Activated gamma-delta T cell treated with anti-CD3 and anti-CD28 coated beads, Interleukin-2, amount 50 U/mL, for 16 hours (primary cell): Measurements from ENCODE around the gene ACY1.
"Not testable (repeated sequence)": the region's sequence is repeated elsewhere in the genome, so short reads cannot be mapped to it uniquely, and the experiment has no call there.

ENCODE experiments used
- DNase-seq: peaks from one replicate; pipeline ENCODE4 v3.0.0-alpha.2; 2020; ENCODE audit warnings: low read depth

ACY1 gene

DNA sequence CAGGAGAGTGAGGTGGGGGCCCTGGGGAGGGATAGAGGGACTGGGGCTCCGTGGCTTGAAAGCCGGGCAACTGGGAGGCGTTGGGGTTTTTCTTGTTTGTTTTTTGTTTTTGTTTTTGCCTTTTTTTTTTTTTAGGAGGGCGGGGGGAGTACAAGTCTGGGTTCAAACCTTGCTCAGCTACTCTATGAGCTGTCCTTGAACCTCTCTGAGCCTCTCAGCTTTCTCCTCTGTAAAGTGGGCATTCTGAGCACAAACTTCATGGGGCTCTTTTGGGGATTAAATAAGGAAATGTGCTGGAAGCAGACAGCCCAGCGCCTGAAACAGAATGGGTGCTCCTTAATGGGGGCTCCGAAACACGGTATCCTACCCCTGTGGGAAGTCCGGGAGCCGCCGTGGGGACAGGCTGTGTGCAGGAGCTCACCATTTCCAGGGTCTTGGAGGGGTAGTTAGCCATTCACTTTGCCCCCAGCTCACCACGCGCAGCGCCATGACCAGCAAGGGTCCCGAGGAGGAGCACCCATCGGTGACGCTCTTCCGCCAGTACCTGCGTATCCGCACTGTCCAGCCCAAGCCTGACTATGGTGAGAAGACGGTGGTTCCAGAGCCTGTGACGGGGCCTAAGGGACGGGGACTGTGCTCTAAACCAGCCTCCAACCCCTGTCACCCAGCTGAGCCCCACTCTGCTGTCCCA, 388 bp downstream of the ACY1 start:
- no peak for DNase-seq

DNA sequence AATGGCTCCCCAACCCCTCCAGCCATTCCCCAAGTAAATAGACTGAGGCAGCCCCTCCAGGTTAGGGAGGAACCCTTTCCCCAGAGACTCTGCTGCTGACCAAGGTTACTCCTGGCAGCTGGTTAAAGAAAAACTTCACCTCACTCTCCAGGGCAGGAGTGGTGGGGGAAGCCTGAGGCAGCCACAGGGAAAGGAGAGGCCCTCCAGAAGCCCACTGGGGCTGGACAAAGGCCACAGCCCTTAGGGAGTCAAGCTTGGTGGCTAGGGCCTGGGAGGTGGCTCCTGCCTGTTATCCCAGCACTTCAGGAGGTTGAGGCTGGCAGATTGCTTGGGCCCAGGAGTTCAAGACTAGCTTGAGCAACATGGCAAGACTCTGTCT, 923 bp downstream of the ACY1 start:
- DNase-seq: no peak

DNA sequence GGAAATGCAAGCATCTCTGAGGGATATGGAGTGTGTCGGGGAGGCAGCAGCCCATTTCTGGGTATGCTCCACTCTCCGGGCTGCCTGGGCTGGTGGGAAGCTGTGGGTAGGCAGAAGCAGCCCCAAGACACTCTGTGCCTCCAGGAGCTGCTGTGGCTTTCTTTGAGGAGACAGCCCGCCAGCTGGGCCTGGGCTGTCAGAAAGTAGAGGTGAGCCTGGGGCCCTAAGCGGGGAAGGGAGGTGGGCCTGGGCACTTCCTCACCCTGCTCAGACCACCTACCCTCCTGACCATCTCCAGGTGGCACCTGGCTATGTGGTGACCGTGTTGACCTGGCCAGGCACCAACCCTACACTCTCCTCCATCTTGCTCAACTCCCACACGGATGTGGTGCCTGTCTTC, 1.7 kb downstream of the ACY1 start:
- DNase-seq: no peak

DNA sequence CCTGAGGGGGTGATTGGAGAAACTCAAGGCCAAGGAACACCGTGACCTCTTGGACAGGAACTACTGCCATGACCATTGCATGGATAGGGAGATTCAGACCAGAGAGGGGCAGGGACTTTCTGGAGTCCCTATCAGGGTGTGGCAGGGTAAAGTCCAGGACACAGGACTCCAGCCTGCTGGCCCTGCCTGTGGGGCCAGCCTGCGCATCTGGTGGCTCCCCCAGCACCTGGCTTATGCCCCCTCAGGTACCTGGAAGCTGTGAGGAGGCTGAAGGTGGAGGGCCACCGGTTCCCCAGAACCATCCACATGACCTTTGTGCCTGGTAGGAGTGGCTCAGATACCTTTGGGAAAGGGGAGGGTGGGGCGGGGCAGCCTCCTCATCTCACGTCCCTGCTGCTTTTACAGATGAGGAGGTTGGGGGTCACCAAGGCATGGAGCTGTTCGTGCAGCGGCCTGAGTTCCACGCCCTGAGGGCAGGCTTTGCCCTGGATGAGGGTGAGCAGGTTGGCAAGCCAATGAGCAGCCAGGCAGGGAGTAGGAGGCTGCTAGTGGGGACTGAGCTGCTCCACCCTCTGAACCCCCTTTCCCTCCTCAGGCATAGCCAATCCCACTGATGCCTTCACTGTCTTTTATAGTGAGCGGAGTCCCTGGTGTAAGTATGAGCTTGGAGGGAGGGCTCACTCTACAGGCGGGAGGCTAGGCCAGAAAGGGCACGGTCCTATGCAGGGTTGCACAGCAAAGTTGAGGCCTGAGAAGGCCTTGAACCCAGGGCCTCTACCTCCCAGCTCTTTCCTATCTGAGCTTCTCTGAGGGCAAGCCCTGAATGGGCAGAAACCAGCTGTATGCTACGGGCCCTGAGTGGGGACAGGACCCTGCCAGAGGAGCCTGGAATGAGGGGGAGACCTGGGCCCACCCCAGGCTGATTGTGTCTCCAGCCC, 2.9 kb downstream of the ACY1 start:
- DNase-seq: no peak

DNA sequence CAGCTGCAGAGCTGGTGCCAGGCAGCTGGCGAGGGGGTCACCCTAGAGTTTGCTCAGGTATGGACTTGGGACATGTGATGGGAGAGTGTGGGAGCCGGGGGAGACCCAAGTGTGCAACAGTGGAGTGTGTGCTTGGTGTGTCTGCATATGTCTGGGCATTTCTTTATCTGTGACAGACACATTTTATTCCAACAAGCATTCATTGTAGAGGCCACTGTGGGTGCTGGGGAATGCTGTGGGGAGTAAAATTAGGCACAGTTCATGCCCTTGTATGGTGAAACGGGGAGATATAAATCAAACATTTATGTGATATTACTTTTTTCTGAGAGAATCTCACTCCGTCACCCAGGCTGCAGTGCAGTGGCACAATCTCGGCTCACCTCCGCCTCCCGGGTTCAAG, 4.2 kb downstream of the ACY1 start:
- no peak for DNase-seq

DNA sequence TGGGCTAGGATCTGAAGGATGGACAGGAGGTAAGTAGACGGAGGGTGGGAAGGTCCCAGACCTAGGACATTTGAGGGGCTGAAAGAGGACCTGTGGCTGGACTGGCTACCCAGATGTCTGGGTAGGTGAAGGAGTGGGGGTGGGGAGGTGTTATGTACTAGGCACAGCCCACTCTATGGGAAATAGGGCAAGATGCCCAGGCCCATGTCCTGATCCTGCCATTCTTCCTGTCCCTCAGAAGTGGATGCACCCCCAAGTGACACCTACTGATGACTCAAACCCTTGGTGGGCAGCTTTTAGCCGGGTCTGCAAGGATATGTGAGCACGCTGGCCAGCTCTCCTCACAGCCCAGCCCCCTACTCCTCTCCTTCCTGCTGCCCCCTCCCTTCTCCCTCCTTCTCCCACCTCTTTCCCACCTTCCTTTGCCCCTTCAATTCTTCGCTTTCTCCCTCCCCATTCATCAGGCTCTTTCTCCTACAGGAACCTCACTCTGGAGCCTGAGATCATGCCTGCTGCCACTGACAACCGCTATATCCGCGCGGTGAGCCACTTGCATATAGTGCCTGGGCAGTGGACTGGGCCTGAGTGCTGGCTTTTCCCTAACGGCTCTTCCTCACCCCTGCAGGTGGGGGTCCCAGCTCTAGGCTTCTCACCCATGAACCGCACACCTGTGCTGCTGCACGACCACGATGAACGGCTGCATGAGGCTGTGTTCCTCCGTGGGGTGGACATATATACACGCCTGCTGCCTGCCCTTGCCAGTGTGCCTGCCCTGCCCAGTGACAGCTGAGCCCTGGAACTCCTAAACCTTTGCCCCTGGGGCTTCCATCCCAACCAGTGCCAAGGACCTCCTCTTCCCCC, 5.2 kb downstream of the ACY1 start:
- no peak for DNase-seq

DNA sequence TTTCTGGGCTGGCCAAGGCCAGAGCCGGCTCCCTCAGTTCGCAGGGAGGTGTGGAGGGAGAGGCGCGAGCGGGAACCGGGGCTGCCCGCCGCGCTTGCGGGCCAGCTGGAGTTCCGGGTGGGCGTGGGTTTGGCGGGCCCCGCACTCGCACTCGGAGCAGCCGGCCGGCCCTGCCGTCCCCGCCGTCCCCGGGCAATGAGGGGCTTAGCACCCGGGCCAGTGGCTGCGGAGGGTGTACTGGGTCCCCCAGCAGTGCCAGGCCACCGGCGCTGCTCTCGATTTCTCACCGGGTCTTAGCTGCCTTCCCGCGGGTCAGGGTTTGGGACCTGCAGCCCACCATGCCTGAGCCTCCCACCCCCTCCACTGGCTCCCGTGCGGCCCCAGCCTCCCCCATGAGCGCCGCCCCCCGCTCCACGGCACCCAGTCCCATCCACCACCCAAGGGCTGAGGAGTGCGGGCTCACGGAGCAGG, 7.2 kb downstream of the ACY1 start:
- not testable (repeated sequence) for DNase-seq

DNA sequence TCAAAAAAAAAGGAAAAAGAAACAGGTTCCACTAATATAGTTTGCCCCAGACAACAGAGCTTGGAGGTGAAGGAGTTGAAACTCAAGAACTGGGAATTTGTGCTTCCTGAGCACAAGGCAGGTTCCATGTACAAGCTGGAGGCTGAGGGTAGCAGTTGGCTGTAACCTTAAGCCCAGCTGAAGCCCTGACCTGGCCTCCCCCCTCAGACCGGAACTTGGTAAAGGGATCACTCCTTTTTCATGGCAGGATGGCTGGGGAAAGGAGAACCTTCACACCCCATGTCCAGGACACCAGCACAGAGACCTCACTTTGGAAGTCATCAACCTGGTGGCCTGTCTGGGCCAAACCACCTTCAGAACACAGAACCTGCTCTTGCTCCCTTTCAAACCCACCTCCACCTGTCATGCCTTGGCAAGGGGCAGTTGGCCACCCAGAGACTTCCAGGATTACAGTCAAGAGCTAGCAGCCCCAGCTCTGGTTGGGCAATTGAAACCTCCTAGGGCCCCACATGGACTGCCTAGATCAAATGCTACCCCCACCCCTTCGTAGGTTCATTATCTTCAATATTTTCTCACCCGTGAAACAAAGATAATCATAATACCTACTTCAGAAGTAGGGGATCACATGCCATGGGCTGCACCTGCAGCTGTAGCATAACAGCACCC, 8.8 kb downstream of the ACY1 start:
- no peak for DNase-seq

DNA sequence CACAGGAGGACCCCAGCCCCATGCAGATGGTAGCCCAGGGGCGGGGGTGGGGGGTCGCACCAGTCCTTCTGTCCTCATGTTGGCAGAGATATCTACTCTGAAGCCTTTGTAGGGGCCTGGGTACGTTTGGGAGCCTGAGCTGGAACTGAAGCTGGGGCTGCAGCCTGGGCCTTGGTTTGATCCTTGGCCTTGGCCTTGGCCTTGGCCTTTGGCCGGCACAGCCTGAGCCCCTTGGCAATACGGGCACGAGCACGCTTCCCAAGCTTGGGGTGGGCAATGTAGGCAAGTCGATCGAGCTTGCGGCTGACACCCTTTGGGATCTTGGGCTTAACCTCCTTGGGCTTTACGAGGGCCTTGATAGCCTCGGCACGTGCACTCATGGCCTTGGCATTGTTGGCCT, 10.3 kb downstream of the ACY1 start:
- DNase-seq: not testable (repeated sequence)

DNA sequence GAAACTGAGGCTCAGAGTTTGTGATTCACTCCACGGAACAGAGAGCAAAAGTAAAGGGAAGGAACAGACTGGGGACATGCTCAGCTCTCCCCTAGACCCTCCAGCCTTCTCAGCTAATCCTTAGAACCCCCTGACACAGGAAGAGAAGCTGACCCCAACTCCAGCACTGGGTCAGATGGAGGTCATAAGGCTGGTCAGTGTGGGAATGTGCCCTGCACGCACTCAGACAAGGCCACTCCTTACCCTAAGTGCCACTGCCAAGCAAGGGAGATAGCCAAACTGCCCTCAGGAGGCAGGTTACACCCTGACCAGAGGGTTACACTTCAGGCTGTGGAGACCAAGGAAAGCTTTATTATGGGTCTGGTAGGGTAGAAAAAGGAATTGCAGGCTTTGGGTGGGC, 11.2 kb downstream of the ACY1 start:
- DNase-seq: no peak

DNA sequence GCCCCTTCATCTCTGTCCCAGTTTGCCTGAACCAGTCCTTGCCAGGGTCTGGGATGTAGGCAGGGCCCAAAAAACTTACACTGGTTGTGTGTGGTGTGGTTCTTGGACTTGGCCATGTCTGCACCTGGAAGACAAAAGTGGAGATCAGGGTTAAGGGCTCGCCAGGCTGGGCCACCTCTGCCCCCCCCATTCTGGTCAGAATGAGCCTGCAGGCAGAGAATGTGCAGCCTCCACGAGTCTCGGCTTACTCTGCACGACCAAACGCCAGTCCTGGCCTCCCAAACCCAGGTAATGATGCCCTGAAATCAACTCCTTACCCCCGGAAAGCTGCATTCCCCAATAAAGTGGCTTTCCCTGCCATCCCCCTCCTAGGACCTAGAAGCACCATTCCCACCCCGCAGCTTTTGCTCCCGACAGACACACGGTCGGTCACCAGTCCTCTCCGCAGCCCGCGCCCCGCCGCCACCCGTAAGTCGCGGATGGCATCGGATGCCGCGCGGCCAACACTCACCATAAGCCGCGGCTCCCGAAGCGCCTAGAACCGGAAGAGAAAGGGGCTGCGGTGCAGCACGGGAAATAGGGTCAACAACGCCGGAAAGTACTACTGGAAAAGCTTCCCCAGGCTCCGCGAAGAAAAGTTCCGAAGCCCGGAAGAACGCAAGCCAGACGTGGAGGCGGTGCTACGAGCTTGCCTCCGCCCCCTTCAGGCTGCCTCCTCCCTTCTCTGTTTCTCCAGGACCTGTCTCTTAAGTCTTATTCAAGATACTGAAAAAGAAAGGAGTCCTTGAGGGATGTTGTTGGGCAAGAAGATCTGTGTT, 12.2 kb downstream of the ACY1 start, which contains the start of gene RPL29:
Gene RPL29, minus strand, starts transcription at position 550 of the 818 bp plus-strand sequence. Its CDS starts 434 bp downstream, at position 116.
- DNase-seq: peak; percentile 87

DNA sequence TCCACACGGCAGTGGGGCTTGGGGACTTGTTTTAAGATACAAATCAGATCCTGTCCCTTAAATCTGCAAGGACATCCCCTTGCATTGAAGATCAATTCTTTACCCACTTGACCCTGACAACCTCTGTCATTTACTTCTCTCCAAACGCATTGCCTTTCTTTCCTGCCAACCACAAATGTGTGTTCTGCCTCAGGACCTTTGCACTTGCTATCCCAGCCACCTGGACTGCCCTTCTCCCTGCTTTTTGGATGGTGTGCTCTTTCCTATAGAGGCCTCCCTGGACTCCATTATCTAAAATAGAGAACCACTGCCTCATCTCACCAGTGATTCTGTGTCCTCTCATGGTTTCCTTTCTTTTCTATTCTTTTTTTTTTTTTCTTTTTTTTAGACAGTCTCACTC, 13.8 kb downstream of the ACY1 start:
- DNase-seq: no peak

DNA sequence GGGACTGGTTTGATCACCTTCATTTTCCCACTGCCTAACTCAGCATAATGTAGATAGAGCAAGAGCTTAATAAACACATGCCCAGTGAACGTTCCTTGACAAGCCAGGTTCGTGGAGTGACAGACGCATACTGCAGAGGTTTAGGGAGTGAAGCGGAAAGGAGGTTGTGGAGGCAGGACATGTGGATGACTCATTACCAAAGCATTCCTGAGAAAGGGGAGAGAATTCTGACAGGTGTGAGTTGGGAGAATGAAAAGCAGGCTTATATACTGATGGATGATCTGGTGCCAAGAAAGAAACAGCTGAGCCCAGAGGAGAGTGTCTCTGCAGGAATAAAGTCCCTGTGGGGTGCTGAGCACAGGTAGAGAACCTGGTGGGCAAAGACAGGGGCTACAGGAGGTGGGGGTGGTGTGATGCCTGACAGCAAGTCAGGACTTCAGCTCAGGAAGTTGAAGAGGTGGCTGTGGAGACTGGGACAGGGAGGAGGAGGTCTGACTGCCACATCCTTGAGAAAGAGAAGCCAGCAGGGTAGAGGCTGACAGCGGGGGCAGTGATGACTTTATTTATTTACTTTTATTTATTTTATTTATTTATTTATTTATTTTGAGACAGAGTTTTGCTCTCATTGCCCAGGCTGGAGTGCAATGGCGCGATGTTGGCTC, 14.7 kb downstream of the ACY1 start:
- no peak for DNase-seq

DNA sequence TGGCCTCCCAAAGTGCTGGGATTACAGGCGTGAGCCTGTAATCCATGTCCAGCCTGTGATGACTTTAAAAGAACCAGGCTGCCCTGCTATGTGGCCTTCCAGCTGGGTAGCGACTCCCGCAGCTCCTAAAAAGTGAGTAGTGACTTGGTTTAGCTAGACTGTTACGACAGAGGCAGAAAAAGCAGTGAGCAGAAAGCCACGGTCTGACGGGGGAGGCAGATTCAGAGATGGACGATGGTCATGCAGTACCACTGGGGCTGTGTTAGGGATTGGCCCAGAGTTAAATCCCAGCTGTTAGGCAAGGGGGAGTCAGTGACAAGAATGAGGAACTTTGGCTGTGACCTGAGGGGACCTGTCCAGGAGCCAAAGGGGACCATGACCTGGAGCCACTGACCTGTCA, 15.4 kb downstream of the ACY1 start:
- no peak for DNase-seq

DNA sequence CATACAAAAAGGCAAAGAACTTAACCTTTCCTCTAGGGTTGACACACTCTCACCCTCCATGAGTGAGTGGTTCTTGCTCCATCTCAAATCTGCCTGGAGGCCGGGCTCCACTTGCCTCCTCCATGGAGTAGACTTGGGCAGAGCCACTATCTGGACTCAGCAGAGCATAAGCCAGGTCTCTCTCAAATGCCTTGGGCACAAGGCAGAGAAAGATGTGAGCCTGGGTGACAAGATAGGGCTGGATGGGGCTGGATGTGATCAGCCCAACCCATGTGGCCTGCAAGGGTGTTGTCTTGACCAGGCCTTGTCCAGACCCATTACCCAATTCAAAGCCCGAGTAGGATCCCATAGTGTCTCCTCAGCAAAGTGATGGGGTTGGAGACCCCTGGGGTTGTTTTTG, 16.5 kb downstream of the ACY1 start:
- no peak for DNase-seq

DNA sequence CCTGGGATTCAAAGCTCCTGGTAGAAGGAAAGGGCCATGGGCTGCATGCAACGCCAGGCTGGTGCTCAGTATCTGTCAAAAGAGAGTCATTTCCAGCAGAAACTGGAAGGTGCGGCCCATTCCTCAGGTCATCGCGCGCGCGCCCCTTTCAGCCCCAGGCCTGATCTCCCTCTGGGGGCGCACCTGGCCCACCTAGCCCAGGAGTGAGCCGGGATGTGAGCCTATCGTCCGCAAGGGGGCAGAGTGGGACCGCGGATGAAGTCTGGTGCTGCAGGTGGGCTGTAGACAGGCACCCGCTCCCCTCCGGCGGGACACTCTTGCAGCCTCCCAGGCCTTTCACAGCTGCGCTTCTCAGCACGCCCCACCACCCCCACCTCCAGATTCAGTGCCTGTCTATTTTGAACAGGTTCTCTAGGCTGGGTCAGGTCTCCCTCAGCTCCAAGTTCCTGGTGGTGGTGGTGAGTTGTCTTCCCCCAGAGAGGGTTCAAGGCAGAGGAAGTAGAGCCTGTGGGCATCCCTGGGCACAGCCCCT, 18.2 kb downstream of the ACY1 start:
- DNase-seq: peak; percentile 82

DNA sequence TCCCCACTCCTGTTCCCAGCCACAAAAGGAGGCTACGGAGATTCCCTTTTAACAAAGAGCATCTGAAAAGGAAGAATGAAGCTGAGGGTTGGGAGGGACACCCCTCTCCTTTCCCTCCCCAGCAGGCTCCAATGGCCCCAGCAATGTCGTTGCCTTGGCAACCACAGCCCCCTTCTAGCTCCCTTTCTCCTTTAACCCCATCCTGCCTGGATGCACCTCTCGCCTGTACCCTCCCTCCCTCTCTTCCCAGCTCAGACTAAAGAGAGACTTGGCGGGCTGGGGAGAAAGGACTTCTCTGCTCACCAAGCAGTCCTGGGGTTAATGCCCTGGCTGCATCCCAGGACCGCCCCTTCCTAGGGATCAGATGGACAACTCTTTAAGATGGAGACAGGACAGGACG, 19.4 kb downstream of the ACY1 start:
- DNase-seq: no peak

DNA sequence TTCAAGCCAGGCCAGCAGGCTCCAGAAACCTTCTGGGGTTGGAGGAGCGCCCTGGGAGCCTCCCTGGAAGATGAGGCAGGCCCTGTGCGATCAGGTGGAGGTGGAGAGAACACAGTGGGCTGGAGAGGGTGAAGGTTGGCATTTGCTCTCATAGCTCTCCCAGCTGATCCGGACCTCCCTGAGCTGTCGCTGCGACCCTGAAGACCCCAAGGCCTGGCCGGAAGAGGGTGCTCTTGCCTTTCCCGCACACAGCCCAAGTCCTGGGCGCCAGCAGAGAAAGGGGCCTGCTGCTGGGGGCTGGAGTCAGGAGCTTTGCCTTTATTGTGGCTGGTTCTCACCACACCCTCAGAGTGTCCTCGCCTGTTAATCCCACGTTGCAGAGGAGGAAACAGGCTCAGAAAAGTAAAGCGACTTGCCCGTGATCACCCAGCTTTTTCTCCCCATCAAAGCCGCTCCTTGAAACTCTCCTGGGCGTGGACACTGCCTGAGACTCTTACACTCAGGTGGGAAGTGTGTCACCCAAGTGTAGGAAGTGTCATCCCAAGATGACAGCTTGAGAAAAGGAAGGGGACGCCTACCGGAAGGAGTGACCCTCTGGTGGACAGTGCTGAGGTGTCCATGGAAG, 20.9 kb downstream of the ACY1 start:
- no peak for DNase-seq

DNA sequence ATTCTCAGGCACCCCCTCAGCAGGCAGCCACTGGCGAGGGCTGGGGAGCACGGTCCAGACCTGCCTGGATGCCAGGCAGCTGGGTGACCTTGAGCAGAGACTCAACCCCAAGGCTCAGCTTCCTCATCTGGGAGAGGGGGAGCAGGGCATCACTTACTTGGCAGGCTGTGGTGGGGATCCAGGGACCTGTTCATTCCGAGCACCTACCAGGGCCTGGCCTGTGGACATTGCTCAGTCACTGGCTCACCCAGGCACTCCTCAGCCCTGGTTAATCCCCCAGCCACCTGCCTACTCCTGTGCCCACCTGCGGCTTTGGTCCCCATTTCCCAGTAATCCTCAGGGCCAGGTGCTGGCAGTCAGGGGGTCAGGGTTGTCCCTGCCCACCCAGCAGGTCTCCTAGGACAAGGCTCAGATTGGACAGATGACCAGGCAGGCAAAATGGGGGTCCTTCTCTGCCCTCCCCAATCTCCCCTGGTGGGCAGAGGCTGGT, 21.6 kb downstream of the ACY1 start:
- DNase-seq: no peak
